HG03103 (cell line): ENCODE data around the gene ASCL1.

Experiments used
- ATAC-seq: cut with Tn5 transposase; IDR thresholded peaks from one replicate; pipeline ENCODE4 v1.9.1; 2021; ENCODE audit warnings: low read depth; ENCODE audit not compliant: unreplicated experiment

ASCL1 gene

GRCh38 chr12:102950950-102951619, 6.4 kb upstream of the ASCL1 start:
- ATAC-seq, result no peak

DNA sequence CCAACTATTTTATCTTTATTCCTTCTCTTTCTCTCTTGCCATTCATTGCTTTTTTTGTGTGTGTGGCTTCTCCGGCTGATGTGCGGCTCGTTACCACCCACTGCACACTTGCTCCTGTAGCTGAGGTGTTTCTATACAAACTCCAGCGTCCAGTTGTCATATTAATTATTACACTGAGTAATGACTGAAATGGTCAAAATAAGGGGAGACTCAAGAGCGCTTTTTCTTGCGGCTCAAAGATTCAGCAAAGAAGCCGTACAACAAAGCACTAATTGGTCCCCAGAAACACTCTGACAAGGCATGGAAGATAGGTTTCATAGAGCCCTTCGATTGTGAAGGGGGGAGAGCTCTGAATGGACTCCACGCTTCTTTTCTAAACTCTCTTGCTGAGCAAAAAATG, 5.6 kb upstream of the ASCL1 start:
- ATAC-seq, result no peak

DNA sequence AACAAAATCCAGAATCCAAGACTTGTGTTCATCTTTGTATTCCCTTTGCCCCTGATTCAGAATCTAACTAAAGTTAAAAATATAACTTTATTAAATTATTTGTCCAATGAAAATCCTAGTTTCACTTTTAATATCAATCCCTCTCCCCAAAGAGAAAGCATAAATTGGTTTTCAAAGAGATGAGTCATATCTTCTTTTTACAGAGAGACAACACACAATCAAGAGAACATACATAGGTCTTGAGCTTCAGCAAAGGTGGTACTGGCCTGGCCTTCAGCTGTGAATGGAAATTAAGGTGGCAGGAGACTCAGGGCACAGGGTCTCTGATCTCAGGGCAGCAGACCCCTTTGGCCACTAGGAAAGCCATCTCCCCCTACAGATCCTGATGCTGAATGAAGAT, 4.3 kb upstream of the ASCL1 start:
- no peak for ATAC-seq

- ATAC-seq, result no peak
Measured at GRCh38 chr12:102954134-102954533, 3.3 kb upstream of the ASCL1 start.

- ATAC-seq, result no peak
Measured at GRCh38 chr12:102955926-102956737, 1.3 kb upstream of the ASCL1 start.

- ATAC-seq, result no peak
Measured at GRCh38 chr12:102956738-102957327, 641 bp upstream of the ASCL1 start.

DNA sequence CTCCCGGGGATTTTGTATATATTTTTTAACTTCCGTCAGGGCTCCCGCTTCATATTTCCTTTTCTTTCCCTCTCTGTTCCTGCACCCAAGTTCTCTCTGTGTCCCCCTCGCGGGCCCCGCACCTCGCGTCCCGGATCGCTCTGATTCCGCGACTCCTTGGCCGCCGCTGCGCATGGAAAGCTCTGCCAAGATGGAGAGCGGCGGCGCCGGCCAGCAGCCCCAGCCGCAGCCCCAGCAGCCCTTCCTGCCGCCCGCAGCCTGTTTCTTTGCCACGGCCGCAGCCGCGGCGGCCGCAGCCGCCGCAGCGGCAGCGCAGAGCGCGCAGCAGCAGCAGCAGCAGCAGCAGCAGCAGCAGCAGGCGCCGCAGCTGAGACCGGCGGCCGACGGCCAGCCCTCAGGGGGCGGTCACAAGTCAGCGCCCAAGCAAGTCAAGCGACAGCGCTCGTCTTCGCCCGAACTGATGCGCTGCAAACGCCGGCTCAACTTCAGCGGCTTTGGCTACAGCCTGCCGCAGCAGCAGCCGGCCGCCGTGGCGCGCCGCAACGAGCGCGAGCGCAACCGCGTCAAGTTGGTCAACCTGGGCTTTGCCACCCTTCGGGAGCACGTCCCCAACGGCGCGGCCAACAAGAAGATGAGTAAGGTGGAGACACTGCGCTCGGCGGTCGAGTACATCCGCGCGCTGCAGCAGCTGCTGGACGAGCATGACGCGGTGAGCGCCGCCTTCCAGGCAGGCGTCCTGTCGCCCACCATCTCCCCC, 777 bp downstream of the ASCL1 start:
- ATAC-seq, result peak; percentile 57

GRCh38 chr12:102958830-102959176, 1.3 kb downstream of the ASCL1 start:
- ATAC-seq, result no peak

DNA sequence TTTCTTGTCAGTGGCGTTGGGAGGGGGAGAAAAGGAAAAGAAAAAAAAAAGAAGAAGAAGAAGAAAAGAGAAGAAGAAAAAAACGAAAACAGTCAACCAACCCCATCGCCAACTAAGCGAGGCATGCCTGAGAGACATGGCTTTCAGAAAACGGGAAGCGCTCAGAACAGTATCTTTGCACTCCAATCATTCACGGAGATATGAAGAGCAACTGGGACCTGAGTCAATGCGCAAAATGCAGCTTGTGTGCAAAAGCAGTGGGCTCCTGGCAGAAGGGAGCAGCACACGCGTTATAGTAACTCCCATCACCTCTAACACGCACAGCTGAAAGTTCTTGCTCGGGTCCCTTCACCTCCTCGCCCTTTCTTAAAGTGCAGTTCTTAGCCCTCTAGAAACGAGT, 1.9 kb downstream of the ASCL1 start:
- no peak for ATAC-seq

DNA sequence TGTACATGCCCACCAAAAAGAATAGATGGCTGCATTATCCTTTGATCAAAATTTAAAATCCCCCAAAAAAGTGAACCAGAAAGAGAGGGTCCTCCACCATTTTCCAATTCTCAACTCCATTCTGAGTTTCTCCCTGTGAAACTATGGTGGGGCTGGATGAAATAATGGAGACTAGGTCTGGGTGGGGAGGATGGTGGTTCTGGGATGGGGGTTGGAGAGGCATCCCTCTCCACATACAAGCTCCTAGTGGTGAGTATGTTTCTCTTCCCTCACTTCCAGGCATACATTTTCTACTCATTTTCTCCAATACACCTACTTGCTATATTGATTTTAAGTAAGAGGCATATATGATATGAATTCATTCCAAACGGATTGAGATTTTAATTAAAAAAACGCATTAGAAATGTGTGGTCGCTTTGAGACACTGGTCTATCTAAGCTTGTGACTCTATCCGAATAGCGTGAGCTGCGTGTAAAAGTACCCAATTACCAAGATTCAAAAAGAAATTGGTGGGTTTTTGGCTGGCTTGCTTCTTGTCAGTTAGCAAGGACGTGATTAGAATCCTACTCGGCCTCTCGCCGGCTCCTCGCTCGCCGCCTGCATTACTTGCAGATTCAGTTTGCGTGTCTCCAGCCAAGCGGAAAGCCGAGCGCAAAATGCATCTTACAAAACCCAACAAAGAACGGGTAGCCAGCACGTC, 3.4 kb downstream of the ASCL1 start:
- no peak for ATAC-seq

GRCh38 chr12:102961466-102961855, 4.0 kb downstream of the ASCL1 start:
- no peak for ATAC-seq

DNA sequence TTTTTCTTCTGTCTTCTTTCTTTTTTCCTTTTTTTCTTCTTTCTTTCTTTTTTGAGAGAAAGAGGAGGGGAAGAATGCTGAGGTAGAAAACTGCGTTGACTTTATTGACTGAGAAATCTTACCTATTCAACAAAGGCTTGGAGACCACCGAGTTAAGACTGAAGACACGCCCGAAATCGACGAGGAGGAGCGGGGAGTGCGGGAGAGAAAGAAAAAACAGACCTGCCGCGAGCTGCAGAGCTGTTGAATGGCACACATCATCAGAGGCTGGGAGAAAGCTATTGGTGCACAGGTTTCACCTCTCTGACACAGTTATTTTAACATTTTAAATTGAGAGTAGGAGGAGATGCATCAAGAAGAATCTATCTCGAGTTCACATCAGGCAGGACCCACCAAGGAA, 5.1 kb downstream of the ASCL1 start:
- no peak for ATAC-seq

GRCh38 chr12:102962986-102963385, 5.5 kb downstream of the ASCL1 start:
- ATAC-seq, result no peak

GRCh38 chr12:102963796-102964195, 6.3 kb downstream of the ASCL1 start:
- ATAC-seq, result no peak

DNA sequence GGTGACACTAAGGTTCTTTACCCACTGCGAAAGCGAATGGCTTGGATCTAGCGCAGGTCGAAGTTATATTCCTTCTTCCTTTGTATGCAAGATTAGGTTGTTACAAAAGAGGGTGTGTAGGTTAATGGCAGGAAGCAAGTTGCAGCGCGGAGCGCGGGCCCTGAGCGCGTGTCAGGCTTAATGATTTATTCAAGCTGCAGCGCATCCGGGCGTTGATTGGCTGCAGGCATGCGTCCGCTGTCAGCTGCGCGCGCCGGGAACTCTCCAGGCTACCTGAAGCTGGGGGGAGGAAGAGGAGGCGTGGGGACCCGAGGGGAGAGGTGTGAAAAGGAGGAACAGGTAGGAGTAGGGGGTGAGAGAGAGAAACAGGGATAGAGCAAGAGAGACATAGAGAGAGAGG, 7.4 kb downstream of the ASCL1 start:
- no peak for ATAC-seq

DNA sequence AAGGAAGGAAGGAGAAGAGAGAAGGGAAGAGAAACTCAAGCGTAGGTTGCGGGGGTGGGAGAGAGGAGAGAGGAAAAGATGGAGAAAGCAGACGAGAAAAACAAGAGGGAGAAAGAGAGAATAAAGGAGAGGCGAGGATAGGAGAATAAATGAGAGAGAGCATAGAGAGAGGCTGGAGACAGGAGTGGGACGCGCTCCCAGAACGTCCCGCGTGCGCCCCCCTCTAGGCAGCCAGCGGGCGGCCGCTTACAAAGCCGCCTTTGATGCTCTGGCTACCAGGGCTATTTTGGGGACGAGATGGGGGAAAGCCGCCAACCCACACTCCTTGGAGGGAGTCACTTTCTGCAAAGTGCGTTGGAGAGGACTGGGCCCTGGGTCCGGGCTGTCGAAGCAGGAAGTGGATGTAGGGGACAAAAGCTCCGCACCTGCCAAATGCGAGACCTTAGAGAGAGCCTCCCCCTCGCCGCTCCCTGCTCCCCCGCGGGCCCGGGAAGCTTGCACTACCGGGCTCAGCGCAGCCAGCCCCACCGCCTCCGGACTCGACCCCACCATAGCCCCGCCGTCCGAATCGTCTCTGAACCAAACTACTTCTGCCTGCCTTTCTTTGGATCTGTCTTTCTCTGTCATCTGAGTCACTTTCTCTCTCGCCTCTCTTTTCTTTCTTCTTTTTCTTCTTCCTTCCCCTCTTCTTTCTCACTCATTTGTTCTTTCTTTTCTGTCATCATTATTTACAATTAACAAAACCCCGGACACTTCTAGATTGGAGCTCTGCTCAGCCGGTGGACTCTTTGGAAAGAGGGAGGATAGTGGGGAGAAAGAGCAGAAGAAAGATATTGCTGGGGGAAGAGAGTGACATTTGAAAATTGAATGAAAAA, 8.0 kb downstream of the ASCL1 start:
- ATAC-seq, result no peak

GRCh38 chr12:102966200-102966863, 8.9 kb downstream of the ASCL1 start:
- ATAC-seq, result no peak

GRCh38 chr12:102970780-102971179, 13.3 kb downstream of the ASCL1 start:
- ATAC-seq, result no peak

GRCh38 chr12:102971227-102971626, 13.8 kb downstream of the ASCL1 start:
- no peak for ATAC-seq
